NCI-H446 treated with DMSO at 0.1 percent for 48 hours (cell line): Measurements from ENCODE around the gene CYP2W1.
"Not testable (repeated sequence)": the region's sequence is repeated elsewhere in the genome, so short reads cannot be mapped to it uniquely, and the experiment has no call there.

Source experiments
- DNase-seq: peaks from one replicate; lab custom pipeline; 2025; lab: John Stamatoyannopoulos, UW

Gene CYP2W1

DNA sequence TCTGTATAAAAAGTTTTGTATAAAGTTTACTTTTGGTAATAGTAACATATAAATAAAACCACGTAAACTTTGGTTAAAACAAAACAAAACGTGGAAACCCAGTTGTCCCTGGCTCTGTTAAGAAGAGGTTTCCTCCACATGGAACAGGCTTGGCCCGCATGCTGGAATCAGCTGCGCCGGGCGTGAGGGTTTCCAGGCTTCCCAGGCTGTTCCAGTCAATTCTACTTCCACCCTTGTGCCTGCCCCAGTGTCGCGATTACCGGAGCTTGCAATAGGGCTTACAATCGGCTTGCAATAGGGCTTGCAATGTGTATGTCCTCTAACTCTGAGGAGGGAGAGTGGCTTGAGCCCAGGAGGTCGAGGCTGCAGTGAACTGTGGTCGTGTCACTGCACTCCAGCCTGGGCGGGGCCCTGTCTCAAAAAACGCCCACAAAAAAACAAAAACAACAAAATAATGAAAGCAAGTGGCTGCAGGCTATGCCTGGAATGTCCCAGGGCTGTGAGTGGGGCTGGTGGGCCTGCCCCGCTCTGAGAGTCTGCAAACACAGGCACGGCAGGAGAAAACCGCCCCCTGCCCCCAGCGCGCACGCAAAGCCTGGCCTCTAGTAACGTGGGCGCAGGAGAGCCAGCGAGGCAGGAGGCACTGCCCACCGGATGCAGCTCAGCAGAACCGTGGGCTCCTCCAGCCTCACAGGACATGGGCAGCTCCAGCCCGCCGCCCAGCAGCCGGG, 16.3 kb downstream of the CYP2W1 start:
- no peak for DNase-seq

DNA sequence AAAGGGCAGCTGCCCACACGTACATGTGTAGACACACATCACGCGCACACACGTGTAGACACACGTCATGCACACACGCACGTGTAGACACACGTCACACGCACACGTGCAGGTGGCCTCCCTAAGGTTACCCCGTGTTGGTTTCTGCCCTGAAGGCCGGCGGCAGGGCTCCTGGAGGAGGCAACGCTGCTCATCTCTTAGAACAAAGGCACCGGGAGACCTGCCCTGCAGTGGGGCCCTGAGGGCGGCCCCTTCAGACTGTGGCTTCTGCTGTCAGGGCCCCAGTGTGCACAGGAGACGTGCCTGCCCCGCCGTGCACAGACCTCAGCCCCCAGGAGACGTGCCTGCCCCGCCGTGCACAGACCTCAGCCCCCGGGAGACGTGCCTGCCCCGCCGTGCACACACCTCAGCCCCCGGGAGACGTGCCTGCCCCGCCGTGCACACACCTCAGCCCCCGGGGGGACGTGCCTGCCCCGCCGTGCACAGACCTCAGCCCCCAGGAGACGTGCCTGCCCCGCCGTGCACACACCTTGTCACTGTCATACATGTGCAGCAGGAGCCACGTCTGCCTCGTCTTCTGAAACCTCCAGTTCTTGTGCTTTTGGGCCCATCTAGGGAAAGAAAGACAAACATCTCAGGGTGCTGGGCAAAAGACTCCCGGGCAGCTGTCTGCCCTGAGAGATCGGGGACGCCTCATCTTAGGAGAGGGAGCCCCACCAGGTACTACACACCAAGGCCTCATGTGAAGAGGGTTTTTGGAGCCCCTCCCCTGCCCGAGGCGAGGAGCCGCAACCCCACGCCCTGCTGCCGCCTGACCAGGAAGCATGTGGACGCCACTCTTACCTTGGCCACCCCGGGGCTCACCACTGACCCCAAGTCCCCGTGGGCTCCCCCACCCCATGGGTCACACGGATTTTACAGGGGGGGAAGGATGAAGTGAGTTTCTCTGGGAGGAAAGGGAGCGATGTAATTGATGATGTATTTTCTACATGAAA, 17.3 kb downstream of the CYP2W1 start:
- no peak for DNase-seq

DNA sequence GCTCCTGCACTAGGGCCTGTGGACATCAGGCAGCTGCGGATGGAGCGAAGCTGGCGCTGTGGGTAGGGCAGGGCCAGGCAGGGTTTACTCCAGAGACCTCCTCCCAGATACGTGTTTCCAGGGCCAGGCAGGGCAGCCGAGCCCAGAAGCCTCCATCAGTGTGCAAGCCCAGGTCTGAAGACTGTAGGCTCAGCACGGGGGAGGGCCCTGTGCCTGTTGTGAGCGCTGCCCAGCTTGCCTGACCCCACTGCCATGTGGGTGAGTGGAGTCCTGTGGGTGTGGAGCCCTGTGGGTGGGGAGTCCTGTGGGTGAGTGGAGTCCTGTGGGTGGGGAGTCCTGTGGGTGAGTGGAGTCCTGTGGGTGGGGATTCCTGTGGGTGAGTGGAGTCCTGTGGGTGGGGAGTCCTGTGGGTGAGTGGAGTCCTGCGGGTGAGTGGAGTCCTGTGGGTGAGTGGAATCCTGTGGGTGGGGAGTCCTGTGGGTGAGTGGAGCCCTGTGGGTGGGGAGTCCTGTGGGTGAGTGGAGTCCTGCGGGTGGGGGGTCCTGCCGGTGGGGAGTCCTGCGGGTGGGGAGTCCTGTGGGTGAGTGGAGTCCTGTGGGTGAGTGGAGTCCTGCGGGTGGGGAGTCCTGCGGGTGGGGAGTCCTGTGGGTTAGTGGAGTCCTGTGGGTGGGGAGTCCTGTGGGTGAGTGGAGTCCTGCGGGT, 18.2 kb downstream of the CYP2W1 start:
- not testable (repeated sequence) for DNase-seq

DNA sequence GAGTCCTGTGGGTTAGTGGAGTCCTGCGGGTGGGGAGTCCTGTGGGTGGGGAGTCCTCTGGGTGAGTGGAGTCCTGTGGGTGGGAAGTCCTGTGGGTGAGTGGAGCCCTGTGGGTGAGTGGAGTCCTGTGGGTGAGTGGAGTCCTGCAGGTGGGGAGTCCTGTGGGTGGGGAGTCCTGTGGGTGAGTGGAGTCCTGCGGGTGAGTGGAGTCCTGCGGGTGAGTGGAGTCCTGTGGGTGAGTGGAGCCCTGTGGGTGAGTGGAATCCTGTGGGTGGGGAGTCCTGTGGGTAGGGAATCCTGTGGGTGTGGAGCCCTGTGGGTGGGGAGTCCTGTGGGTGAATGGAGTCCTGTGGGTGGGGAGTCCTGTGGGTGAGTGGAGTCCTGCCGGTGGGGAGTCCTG, 19.0 kb downstream of the CYP2W1 start:
- DNase-seq = not testable (repeated sequence)

DNA sequence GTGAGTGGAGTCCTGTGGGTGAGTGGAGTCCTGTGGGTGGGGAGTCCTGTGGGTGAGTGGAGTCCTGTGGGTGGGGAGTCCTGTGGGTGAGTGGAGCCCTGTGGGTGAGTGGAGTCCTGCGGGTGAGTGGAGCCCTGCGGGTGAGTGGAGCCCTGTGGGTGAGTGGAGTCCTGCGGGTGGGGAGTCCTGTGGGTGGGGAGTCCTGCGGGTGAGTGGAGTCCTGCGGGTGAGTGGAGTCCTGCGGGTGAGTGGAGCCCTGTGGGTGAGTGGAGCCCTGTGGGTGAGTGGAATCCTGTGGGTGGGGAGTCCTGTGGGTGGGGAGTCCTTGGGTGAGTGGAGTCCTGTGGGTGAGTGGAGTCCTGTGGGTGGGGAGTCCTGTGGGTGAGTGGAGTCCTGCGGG, 19.5 kb downstream of the CYP2W1 start:
- DNase-seq = not testable (repeated sequence)

DNA sequence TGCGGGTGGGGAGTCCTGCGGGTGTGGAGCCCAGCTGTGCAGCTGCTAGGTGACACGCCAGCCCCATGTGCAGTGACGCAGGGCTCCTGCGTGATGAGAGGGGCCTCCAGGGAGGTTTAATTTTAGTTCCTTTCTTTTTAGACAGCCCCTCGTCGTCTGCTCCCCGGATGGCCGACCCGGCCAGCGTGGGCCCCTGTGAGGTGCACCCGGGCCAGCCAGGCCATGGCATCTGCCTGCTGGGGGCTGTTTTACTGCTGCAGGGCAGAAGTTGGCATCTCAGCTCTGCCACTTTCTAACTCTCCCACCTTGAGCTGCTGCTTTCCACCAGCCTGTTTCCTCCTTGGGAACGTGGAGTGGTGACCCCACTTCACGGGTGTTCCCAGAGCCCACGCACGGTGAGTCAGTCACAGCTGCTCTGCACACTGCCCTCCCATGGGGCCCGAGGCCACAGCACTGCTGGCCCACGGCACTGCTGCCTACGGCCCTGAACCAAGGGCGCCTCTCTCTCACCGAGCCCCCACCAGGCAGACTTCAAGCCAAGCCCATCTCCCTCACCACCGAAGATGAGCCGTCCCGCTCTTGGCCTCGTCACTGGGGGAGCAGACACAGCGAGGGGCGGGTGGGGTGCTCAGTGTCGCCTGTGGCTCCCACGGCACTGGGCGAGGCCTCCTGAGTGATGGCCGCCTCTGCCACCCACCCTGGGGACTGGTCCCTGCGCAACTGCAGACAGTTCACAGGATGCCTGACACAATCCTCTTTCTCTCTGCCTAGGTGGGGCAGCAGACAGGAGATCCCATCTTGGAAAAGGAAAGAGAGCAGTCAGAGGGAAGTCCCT, 21.3 kb downstream of the CYP2W1 start:
- no peak for DNase-seq

DNA sequence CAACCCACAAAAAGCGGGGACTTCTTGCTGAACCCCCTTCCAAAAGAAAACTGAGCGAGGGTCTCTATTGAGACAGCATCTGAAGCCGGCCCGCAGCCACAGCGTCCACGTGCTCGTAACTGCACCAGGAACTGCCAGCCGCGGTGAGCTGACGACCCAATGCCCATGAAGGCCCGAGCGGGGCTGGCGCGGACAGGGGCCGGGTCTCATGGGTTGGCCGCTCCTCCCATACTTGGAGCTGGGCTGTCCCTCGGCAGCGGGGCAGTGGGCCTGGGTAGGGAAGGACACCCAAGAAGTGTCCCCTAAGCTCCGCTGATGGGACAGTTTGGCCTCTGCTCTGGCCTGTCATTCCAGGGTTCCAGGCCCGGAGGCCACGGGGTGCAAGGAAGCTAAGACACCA, 22.3 kb downstream of the CYP2W1 start:
- no peak for DNase-seq

DNA sequence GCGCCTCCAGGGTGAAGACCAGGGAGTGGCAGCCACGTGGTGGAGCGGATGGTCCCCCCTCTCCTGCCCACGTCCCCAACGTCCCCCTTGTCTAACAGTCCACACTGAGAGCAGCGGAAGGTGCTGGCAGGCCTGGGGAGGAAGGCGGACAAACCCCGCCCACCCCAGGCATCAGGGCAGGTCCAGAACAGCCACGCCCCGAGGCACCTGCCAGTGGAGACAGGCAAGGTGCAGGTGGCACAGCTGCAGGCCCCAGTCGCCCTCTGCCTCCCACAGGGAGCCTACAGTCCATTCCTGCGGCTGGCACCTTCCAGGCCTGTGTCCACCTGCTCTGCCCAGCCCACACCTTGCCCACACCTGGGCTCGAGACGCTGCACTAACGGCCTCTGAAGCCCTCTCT, 24.9 kb downstream of the CYP2W1 start:
- DNase-seq = no peak

DNA sequence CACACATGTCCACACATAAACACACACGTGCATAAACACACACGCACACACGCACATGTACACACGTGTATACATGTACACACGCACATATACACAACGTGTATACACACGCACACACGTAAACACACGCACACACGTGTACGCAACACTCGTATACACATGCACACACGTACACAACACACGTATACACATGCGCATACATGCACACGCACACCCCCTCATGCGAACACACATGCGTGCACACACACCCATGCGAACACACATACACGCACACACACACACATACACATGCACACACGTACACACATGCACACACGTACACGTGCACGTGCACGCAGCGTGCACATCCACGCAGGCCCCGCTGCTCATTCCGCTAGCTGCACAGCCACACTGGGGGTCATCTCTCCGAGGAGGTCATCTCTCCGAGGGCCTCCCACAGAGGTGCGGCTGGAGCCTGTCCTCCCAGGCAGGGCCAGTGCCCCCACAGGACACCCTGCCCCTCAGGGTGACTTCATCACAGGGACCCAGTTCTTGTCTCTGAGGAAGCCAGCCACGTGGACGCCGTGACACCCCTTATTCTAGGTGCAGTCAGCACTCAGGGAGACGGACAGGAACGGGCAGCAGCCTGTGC, 25.9 kb downstream of the CYP2W1 start:
- no peak for DNase-seq

DNA sequence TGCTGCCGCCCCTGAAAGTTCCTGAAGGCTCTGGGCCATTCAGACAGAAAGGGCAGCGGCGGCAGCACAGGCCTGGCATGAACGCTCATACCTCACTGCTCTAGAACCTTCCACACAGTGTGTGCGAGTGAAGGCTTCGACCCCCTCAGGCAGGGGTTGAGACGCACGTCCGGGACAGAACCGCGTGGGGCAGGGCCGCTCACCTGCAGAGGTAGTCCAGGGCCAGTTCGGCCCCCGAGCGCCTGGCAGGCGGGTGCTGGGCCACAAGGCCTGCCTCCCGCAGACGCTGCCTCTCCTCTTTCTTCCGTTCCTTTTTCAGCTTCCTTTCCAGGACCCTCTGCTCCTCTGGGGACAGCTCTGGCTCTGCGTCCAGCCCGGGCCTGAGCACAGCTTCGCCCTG, 26.8 kb downstream of the CYP2W1 start:
- DNase-seq = no peak

DNA sequence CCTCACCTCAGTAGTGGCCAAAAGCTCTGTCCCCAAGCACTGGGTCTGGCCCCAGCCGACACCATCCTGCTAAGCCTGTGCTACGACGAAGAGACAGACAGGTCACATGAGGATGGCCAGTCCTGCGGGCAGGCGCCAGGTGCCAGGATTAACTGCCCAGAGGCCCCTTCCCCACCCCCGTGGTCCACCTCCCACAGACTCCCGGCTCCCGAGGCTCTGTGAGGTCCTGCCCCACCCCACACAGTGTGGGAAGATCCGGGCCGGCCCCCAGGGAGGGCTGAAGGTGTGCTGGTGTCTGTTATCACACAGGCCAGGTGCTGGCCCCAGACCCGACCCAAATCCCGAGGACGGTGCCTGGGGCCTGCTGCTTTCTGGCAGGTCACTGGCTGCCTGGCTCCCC, 27.2 kb downstream of the CYP2W1 start:
- DNase-seq = no peak

DNA sequence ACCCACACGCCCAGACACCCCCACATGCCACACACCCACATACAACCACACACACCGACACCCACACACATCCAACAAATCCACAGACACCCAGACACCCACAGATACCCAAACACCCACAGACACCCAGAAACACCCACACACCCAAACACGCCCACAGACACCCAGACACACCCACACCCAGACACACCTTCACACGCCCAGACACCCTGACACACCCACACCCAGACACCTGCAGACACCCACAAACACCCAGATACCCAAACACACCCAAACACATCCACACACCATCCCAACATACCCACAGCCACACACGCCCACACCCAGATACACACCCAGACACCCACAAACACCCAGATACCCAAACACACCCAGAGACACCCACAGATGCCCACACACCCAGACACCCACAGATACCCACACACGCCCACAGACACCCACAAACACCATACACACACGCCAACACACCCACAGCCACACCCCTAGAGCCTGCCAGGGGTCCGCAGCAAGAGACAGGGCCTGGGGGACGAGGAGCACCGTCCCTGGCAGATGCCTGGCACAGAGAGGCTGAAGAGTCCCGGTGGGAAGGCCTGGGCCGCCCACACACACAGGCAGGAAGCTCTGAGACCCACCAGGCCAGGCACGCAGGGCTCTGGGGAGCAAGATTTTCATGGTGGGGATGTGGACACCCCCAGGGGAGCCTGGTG, 28.5 kb downstream of the CYP2W1 start:
- DNase-seq = no peak

DNA sequence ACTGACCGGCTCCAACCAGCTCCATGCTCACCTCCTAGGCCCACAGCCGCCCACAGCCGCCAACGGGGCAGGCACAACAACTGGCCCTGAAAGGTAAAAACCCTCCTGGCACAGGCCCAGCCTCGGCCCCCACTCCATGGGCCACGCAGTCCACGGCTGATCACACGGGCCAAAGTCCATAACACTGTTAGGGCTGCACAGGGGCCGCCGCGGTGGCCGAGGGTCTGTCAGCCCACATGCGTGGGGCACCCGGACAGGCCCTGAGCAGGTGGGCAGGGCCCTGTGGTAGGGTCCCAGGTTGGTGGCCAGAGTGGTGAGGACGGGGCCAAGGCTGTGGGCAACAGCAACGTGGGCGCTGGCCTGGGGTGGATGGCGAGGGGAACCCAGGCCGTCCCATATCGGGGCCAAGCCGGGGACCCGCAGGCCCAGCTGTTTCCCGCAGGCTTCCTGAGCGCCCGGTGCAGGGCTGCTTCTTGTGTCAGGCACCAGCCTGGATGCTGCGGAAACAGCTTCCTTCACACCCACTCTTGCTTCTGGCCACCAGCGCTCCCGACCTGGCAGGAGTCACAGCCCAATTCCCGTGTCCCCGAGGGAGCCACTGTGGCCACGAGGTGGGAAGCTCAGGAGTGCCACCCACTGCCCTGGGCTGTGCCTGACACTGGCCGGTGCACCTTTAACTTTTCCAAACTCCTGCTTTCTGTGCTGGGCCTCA, 29.2 kb downstream of the CYP2W1 start:
- no peak for DNase-seq

DNA sequence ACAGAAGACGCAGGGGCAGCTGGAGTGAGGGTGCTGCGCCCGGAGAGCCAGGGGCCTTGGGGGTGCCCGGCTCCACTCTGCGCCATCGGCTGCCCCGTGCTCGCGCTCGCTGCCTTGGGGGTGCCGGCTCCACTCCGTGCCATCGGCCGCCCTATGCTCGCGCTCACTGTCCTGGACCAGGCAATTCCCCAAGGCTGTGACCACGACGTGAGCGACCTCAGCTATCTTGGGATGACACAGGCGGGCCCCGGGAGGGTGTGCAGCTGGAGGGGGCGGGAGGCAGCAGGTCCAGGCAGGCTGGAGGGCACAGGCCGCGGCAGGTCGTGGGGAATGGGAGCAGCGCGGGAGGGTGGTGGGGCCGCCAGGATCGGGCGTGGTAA, 29.7 kb downstream of the CYP2W1 start:
- DNase-seq = no peak

DNA sequence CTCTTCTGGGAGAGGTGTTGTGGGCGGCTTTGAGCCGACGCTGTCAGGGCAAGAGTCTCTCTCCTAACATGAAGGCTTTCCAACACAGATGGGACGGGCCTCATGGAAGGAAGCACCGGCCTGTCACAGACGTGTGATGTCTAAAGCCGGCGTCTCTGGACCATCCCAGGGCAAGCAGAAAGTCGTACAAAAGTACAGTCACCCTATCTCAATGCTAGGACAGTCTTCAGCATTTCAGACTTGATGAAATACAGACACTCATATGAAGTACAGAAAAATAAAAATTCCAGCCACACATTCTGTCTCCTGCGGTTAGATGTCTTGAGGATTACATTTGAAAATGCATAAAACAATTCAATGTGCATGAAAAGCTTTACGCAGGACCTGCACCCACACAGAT, 30.6 kb downstream of the CYP2W1 start:
- no peak for DNase-seq

DNA sequence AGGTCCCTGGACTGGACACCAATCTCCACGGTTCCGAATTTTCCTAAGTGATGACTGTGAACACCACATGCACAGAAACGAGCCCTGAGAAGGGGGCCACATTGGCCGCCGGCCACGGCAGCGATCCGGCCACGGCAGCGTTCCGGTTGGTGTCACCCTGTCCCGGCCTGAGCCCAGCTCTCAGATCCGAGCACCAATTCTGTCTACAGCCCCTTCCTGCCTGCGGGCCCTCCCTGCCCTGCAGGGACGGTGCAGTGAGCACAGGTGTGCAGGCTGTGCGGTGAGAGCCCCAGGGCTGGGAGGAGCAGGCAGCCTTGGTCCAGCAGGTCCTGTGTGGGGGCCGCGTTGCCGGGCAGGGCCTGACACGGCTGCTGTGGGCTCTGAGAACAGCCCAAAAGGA, 31.7 kb downstream of the CYP2W1 start:
- no peak for DNase-seq

DNA sequence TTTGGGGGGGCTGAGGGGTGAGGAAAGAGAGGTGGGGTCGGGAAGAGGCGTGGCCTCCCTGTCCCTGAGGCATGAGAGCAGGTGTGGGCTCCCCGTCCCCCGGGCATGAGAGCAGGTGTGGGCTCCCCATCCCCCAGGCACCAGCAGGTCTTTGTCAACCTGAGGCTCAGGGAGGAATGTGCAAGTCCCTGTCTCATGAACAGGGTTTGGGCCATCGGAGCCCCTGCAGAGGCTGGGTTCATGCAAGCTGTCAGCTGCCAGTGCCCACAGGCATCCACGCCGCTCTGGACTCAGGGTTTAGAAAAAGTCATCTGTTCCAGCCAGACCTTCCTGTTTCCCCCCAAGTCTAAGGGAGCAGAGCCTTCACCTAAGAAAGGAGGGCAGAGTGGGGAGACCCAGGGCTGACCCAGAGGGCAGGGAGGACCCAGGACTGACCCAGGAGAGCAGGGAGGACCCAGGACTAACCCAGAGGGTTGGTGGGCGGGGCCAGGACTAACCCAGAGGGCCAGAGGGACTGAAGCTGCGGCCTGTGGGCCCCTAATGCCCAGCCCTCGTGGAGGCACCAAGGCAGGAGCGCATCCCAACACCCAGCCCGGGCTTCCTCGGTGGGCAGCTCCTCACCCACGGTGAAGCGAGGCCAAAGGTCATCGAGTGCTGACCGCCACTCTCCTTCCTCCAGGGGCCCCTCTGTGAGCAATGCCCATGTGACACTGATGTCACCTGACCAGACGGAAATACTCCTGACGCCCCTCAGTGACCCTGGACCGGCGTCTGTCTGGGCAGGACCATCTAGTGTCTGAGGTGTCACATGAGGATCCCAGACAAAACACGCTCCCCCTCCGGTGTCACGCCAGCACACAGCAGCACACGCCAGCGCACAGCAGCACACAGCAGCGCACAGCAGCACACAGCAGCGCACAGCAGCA, 32.5 kb downstream of the CYP2W1 start:
- no peak for DNase-seq

DNA sequence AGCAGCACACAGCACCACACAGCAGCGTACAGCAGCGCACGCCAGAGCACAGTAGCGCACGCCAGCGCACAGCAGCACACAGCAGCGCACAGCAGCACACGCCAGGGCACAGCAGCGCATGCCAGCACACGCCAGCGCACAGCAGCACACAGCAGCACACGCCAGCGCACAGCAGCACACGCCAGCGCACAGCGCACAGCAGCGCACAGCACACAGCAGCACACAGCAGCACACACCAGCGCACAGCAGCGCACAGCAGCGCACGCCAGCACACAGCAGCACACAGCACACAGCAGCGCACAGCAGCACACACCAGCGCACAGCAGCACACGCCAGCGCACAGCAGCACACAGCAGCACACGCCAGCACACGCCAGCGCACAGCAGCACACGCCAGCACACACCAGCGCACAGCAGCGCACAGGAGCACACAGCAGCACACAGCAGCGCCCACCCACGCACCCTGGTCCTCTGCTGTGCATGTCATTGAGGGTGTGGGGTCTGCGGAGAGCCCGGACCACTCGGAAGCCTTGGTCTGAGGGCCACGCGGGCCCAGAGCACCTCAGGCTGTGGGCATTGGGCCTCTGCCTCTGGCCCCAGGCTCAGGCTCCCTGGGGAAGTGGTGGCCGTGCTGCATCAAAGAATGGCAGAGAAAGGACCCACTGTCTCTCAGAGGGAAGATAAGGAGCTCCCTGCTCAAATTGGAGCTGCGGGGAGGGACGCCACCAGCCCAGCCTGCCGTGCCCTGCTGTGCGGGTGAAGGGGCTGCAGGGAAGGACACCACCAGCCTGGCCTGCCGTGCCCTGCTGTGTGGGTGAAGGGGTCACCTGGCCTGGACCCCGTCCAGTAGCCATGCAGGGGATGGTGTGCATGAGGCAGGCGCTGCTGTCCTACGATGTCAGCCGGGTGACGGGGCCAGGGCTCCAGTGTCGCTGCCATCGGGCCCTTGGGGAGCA, 33.9 kb downstream of the CYP2W1 start:
- DNase-seq = no peak
